NCI-H526 (cell line): ENCODE results near the gene MRPL49.
"Not testable (repeated sequence)": the region's sequence is repeated elsewhere in the genome, so short reads cannot be mapped to it uniquely, and the experiment has no call there.

ENCODE experiments used
- DNase-seq, 2 experiments: peaks; one replicate each; lab custom pipeline; 2025; lab: John Stamatoyannopoulos, UW

MRPL49 gene

GRCh38 chr11:65117206-65118096 is 4.7 kb upstream of the MRPL49 start, which contains the start of gene ZNHIT2:
ZNHIT2 (minus strand) TSS chr11:65117701; CDS start chr11:65117653, 48 bp downstream.
- peak; percentile 99 to 100 for DNase-seq

- DNase-seq = no peak
Measured at GRCh38 chr11:65118097-65118837, 3.9 kb upstream of the MRPL49 start.

GRCh38 chr11:65118891-65119669 is 3.0 kb upstream of the MRPL49 start:
- DNase-seq = not testable (repeated sequence)

GRCh38 chr11:65119670-65119995 is 2.5 kb upstream of the MRPL49 start:
- DNase-seq = no peak

GRCh38 chr11:65120831-65121230 is 1.3 kb upstream of the MRPL49 start:
- DNase-seq = no peak

GRCh38 chr11:65121447-65121864 is 665 bp upstream of the MRPL49 start:
- DNase-seq = no peak

- no peak for DNase-seq
Measured at GRCh38 chr11:65124480-65125196, 2.5 kb downstream of the MRPL49 start.

- no peak for DNase-seq
Measured at GRCh38 chr11:65125197-65126056, 3.3 kb downstream of the MRPL49 start.

- DNase-seq = no peak
Measured at GRCh38 chr11:65126624-65127274, 4.6 kb downstream of the MRPL49 start.

- DNase-seq = no peak
Measured at GRCh38 chr11:65127473-65128181, 5.5 kb downstream of the MRPL49 start.

- no peak for DNase-seq
Measured at GRCh38 chr11:65128182-65129145, 6.3 kb downstream of the MRPL49 start.

GRCh38 chr11:65129649-65130441 is 7.7 kb downstream of the MRPL49 start:
- no peak for DNase-seq

- DNase-seq = no peak
Measured at GRCh38 chr11:65130631-65131416, 8.7 kb downstream of the MRPL49 start.

- DNase-seq = no peak
Measured at GRCh38 chr11:65131417-65131776, 9.3 kb downstream of the MRPL49 start.

GRCh38 chr11:65131895-65132237 is 9.7 kb downstream of the MRPL49 start:
- DNase-seq = no peak

GRCh38 chr11:65132238-65132987 is 10.3 kb downstream of the MRPL49 start:
- peak in 1 of 2 experiments; percentile 58 for DNase-seq
